ENCODE results near the gene C1orf53. TPM values are rescaled to one million over a fixed set of nuclear protein-coding genes. Genes with fewer than 3 reads are reported as not detected.

The C1orf53 gene
- total RNA-seq, 1 experiment from 2014 or later = 1.4 TPM

DNA sequence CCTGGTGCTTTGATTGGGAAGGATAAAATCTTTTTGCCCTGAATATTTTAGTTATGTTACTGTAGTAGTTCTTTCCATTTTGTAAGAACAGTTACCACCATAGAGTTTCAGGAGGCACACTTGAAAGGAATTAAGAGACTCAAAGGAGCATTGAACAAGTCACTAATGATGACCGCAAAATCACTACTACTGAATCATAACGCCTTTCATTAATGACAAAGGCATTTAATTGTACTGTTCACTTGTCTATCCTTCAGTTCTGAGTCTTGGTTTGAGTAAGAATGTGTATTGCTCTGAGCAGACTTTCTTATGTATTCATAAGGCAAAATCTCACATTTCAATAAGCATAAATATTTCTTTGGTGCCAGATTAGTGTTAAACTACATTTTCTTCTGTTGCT, 39.6 kb downstream of the C1orf53 start:
- no CpG with 5 or more reads among the region's 2 CpGs for WGBS (ENCODE audit: extremely low coverage, insufficient read length, low lambda C conversion rate)
- Histone ChIP-seq H2AFZ (ENCODE audit: low read length) (no peak overlapping the region), H3K4me1 (ENCODE audit: insufficient read depth, low read length) (no peaks in the 10 kb centered on the region), H2AK5ac (ENCODE audit: insufficient read length, low read length) (no peak overlapping the region), H3K4me2 (ENCODE audit: insufficient read depth, insufficient read length, low read length) (no peak overlapping the region), H3K79me1 (ENCODE audit: insufficient read depth, low read depth, low read length, poor library complexity, severe bottlenecking) (no peaks in the 10 kb centered on the region), H3K9me3 (ENCODE audit: control insufficient read depth, low read depth, low read length) (no peaks in the 10 kb centered on the region), H3K27ac (ENCODE audit: insufficient read length, low read depth, low read length) (no peak overlapping the region), H2BK15ac (ENCODE audit: low read depth, low read length) (no peak overlapping the region), H3K23ac (ENCODE audit: insufficient read length, low read depth, low read length) (no peak overlapping the region), H2BK12ac (ENCODE audit: insufficient read length, low read depth, low read length) (no peak overlapping the region), H3T11ph (ENCODE audit: low read length) (no peak overlapping the region), H3K9ac (ENCODE audit: extremely low read depth, insufficient read length, low read length) (no peak overlapping the region), H4K8ac (replicated peaks; ENCODE audit: insufficient read length, low read depth, low read length) (no peak overlapping the region), H2BK5ac (ENCODE audit: insufficient read length, low read length) (no peak overlapping the region), H3K79me2 (ENCODE audit: insufficient read depth, low read length) (no peaks in the 10 kb centered on the region), H2BK120ac (ENCODE audit: low read depth, low read length, poor library complexity, severe bottlenecking) (no peak overlapping the region), H3K23me2 (ENCODE audit: insufficient read length, low read depth, low read length, poor library complexity, severe bottlenecking) (no peaks in the 10 kb centered on the region), H3K4ac (ENCODE audit: low read depth, low read length) (no peak overlapping the region), H3K56ac (ENCODE audit: insufficient read length, low read depth, low read length) (no peak overlapping the region), H4K20me1 (ENCODE audit: control insufficient read depth, insufficient read depth, insufficient read length) (no peaks in the 10 kb centered on the region), H3K18ac (ENCODE audit: insufficient read length, low read depth, low read length) (no peak overlapping the region), H2BK20ac (ENCODE audit: low read depth, low read length, poor library complexity, severe bottlenecking) (no peak overlapping the region), H3K14ac (ENCODE audit: insufficient read depth, low read length) (no peak overlapping the region), H3K27me3 (ENCODE audit: insufficient read depth, low read length) (no peaks in the 10 kb centered on the region), H4K91ac (ENCODE audit: insufficient read length, low read depth, low read length) (no peak overlapping the region), H4K5ac (ENCODE audit: insufficient read length, low read depth, low read length) (no peak overlapping the region)
- Mint-ChIP-seq H3K9me3 (no peaks in the 10 kb centered on the region), H3K4me3 (no peak overlapping the region), H3K36me3 (ENCODE audit: insufficient read depth in 1 of 3, low read depth in 3 of 3) (no peaks in the 10 kb centered on the region), H3K4me1 (no peaks in the 10 kb centered on the region), H3K27me3 (ENCODE audit: low read depth) (no peaks in the 10 kb centered on the region), H3K27ac (no peak overlapping the region)
- DNase-seq = no peak
- TF ChIP-seq, protein P1, sequence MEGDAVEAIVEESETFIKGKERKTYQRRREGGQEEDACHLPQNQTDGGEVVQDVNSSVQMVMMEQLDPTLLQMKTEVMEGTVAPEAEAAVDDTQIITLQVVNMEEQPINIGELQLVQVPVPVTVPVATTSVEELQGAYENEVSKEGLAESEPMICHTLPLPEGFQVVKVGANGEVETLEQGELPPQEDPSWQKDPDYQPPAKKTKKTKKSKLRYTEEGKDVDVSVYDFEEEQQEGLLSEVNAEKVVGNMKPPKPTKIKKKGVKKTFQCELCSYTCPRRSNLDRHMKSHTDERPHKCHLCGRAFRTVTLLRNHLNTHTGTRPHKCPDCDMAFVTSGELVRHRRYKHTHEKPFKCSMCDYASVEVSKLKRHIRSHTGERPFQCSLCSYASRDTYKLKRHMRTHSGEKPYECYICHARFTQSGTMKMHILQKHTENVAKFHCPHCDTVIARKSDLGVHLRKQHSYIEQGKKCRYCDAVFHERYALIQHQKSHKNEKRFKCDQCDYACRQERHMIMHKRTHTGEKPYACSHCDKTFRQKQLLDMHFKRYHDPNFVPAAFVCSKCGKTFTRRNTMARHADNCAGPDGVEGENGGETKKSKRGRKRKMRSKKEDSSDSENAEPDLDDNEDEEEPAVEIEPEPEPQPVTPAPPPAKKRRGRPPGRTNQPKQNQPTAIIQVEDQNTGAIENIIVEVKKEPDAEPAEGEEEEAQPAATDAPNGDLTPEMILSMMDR (conservative IDR thresholded peaks at IDR 0.05) = no peak
